Chondrocyte (in vitro differentiated cells): ENCODE measurements around the gene ALK. TPM values are rescaled to one million over a fixed set of nuclear protein-coding genes. Genes with fewer than 3 reads are reported as not detected.

ENCODE experiments used
- DNase-seq: peaks from one replicate; pipeline ENCODE4 v3.0.0; 2021; ENCODE audit warnings: mixed read lengths, low spot score
- H3K27ac Mint-ChIP-seq: one replicate; pipeline ENCODE4 v1.8.0; 2021; ENCODE audit warnings: mild to moderate bottlenecking, moderate library complexity, mixed read lengths; ENCODE audit not compliant: unreplicated experiment
- H3K27me3 Mint-ChIP-seq: 2 replicates; pipeline ENCODE4 v1.8.0; 2021; ENCODE audit warnings: low read depth, mixed read lengths
- H3K36me3 Mint-ChIP-seq: 2 replicates; pipeline ENCODE4 v1.8.0; 2021; ENCODE audit warnings: low read depth, mixed read lengths
- H3K4me1 Mint-ChIP-seq: 2 replicates; pipeline ENCODE4 v1.8.0; 2021; ENCODE audit warnings: low read depth, mild to moderate bottlenecking, mixed read lengths
- H3K4me3 Mint-ChIP-seq: one replicate; pipeline ENCODE4 v1.8.0; 2021; ENCODE audit warnings: mild to moderate bottlenecking, moderate library complexity, mixed read lengths; ENCODE audit not compliant: unreplicated experiment
- H3K9me3 Mint-ChIP-seq: 2 replicates; pipeline ENCODE4 v1.8.0; 2021; ENCODE audit warnings: low read depth, mixed read lengths
- total RNA-seq: library from RNA; stranded (reverse); gene quantifications from 3 replicates; pipeline ENCODE4 v1.2.1, GENCODE V29; 2021
- TF ChIP-seq, protein P1 (sequence below): fragments of 200-600 bp; sonication (generic); IDR thresholded peaks from 2 replicates; pipeline ENCODE4 v1.5.0; 2021; ENCODE audit warnings: antibody characterized with exemption, mild to moderate bottlenecking, moderate library complexity

ALK gene
- total RNA-seq, 1 donor from 2014 or later: 0.07 TPM

DNA sequence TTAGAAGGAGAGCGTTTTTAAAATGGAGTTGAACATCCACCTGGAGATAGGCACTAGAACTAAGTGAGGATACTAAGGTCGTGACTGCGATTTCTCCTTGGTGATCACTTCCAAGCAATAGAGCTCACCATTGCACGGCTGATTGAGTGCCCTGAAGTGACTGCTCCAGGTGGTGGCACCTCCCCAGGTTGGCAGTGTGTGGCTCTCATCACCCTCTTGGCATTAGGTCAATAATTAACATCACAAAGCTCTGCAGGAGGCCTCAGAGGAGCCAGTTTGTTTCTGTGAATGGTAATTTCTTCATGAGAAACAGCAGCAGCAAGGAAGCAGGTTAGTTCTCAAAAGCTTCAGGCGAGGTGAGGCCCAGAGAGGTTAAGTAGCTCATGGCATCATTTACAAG lies 546.6 kb downstream of the ALK start:
- TF ChIP-seq, protein P1, sequence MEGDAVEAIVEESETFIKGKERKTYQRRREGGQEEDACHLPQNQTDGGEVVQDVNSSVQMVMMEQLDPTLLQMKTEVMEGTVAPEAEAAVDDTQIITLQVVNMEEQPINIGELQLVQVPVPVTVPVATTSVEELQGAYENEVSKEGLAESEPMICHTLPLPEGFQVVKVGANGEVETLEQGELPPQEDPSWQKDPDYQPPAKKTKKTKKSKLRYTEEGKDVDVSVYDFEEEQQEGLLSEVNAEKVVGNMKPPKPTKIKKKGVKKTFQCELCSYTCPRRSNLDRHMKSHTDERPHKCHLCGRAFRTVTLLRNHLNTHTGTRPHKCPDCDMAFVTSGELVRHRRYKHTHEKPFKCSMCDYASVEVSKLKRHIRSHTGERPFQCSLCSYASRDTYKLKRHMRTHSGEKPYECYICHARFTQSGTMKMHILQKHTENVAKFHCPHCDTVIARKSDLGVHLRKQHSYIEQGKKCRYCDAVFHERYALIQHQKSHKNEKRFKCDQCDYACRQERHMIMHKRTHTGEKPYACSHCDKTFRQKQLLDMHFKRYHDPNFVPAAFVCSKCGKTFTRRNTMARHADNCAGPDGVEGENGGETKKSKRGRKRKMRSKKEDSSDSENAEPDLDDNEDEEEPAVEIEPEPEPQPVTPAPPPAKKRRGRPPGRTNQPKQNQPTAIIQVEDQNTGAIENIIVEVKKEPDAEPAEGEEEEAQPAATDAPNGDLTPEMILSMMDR: no peak
- Mint-ChIP-seq H3K36me3 (no peaks in the 10 kb centered on the region), H3K27me3 (peaks cover 27% of the 10 kb centered on the region), H3K4me1 (no peaks in the 10 kb centered on the region), H3K9me3 (no peaks in the 10 kb centered on the region), H3K4me3 (no peak overlapping the region), H3K27ac (no peak overlapping the region)
- DNase-seq: no peak

DNA sequence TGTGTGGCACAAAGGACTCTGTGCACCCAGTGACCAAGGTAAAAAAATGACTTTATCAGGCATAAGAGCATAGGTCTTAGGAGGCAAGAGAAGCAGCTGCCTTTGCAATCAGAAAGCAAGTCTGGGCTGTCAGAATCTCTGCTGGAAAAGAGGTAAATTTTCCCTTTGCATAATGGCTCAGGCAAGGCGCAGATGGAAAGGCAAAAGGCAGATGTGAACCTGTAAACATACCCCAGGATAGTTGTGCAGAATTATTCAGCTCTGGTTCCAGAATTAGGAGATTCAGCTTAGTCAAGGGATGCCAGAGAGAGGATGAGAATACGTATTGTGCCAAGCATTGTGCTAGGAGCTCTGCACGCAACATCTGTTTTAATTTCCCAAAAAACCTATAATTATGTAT lies 547.5 kb downstream of the ALK start:
- H3K36me3 Mint-ChIP-seq: no peaks in the 10 kb centered on the region
- H3K27me3 Mint-ChIP-seq: peaks cover 32% of the 10 kb centered on the region
- DNase-seq: no peak
- H3K4me3 Mint-ChIP-seq: no peak overlapping the region
- H3K4me1 Mint-ChIP-seq: no peaks in the 10 kb centered on the region
- no peaks in the 10 kb centered on the region for H3K9me3 Mint-ChIP-seq
- H3K27ac Mint-ChIP-seq: no peak overlapping the region
- TF ChIP-seq, protein P1: no peak

DNA sequence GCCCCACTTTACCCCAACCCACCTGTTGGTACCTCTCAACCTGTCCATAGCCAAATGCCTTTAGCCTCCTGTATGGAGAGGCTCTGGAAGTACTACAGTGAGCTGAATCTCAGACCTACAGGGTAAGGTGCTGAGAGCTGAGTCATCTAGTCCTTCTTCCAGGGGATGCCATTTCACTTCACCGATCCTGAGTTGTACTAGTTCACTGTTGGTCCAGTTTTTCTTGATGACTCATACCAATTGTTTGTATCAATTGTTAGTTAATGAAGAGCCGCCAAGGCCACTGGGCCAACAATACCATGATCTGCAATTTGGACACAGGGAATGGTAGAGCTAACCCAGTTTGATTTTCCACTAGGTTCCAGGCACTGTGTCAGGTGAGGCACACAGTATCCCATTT lies 549.2 kb downstream of the ALK start:
- DNase-seq: no peak
- H3K4me1 Mint-ChIP-seq: no peaks in the 10 kb centered on the region
- peaks cover 35% of the 10 kb centered on the region for H3K27me3 Mint-ChIP-seq

DNA sequence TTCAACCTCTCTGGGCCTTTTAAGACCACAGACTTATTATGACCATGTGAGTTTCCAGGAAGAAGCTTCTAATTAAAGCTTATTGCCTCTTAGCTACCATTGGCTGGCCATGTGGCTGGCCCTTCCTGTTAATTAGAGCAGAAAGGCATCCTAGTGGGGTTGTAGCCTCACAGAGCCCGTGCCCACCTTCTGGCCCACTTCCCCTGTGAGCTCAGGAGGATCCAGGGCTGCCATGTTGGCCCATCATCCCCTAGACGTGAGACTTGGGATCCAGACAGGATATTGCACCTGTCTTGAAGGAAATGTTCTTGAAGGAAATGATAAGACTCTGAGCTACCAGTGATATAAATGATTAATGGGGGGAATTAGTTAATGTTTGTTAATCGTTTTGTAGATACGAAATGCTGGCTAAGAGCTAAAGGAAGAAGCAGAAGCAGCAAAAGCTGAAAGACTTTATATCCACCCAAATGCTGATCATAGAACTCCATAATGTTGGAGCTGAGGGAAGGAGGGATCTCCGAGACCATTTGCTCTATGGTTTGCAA lies 550.7 kb downstream of the ALK start:
- no peak for DNase-seq
- Mint-ChIP-seq H3K27me3 (peaks cover 34% of the 10 kb centered on the region), H3K27ac (no peak overlapping the region), H3K4me3 (no peak overlapping the region), H3K36me3 (no peaks in the 10 kb centered on the region), H3K9me3 (no peaks in the 10 kb centered on the region), H3K4me1 (no peaks in the 10 kb centered on the region)
- TF ChIP-seq, protein P1: no peak

More for the DNA sequence above, 549.2 kb downstream of the ALK start:
- Mint-ChIP-seq H3K27ac (no peak overlapping the region), H3K9me3 (no peaks in the 10 kb centered on the region), H3K36me3 (no peaks in the 10 kb centered on the region), H3K4me3 (no peak overlapping the region)
- TF ChIP-seq, protein P1: no peak

DNA sequence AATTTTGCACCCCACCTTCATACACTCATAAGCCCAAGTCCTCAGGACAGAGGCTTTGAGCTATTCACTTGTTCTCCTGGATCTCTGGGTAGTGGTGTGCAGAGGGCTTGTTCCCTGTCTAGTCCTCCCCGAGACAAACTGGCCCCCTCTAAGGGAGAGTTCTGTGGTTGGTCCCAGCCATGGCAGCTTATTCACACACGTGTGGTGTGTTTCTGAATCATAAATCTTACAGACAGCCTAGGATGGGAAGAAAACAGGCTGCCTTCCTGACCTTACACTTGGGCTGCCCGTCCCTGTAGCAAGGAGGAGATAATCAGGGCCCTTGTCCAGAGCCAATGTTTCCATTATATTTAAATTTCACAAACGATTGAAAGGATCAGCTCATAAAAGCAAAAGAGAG lies 551.2 kb downstream of the ALK start:
- Mint-ChIP-seq H3K27ac (no peak overlapping the region), H3K4me3 (no peak overlapping the region), H3K27me3 (peaks cover 34% of the 10 kb centered on the region), H3K9me3 (no peaks in the 10 kb centered on the region), H3K36me3 (no peaks in the 10 kb centered on the region), H3K4me1 (no peaks in the 10 kb centered on the region)
- TF ChIP-seq, protein P1: no peak
- no peak for DNase-seq
